Tibial artery (tissue), 4 donors: Measurements from ENCODE around the gene WDR44.

Experiments used
- DNase-seq, 2 donors: peaks; one replicate each; pipeline ENCODE4 v3.0.0-alpha.2; 2019
- H3K27ac ChIP-seq, 2 donors: fragments of 200-600 bp; sonication (generic) in 1 of 2; 1 replicate in 1 of 2; 2 replicates in 1 of 2; pipeline ENCODE4 v1.5.1; 2018 to 2019; ENCODE audit warnings: mild to moderate bottlenecking in 1 of 2
- H3K27me3 ChIP-seq, 2 donors: fragments of 200-600 bp; sonication (generic) in 1 of 2; one replicate each; pipeline versions ENCODE4 v1.5.1 to v1.6.0; 2016 to 2019
- H3K36me3 ChIP-seq, 3 donors: fragments of 200-600 bp; sonication (generic) in 2 of 3; one replicate each; pipeline ENCODE4 v1.5.1; 2016 to 2019; ENCODE audit warnings: mild to moderate bottlenecking in 2 of 3
- H3K4me1 ChIP-seq, 4 donors: fragments of 200-600 bp; sonication (generic) in 2 of 4; 1 replicate in 3 of 4; 2 replicates in 1 of 4; pipeline ENCODE4 v1.5.1; 2016 to 2019
- H3K4me3 ChIP-seq, 2 donors: fragments of 200-600 bp; sonication (generic) in 1 of 2; 1 replicate in 1 of 2; 2 replicates in 1 of 2; pipeline ENCODE4 v1.5.1; 2018 to 2019; ENCODE audit warnings: mild to moderate bottlenecking in 2 of 2
- H3K9me3 ChIP-seq, 3 donors: fragments of 200-600 bp; sonication (generic) in 1 of 3; one replicate each; pipeline ENCODE4 v1.5.1; 2016 to 2019
- intact Hi-C: fragments of 100-400 bp; cut with DNase I; formaldehyde crosslinking; loops from one replicate; pipeline ENCODE4 v1.15.0; 2023; ENCODE audit warnings: low total_unique reads
- TF ChIP-seq, protein P1 (sequence below), 2 experiments: fragments of 200-600 bp in 1 of 2; fragments of 450-650 bp in 1 of 2; IDR thresholded peaks; one replicate each; pipeline ENCODE4 v1.5.1; 2017 to 2019; ENCODE audit warnings: antibody characterized with exemption in 2 of 2, mild to moderate bottlenecking in 1 of 2, moderate library complexity in 1 of 2

WDR44 gene

DNA sequence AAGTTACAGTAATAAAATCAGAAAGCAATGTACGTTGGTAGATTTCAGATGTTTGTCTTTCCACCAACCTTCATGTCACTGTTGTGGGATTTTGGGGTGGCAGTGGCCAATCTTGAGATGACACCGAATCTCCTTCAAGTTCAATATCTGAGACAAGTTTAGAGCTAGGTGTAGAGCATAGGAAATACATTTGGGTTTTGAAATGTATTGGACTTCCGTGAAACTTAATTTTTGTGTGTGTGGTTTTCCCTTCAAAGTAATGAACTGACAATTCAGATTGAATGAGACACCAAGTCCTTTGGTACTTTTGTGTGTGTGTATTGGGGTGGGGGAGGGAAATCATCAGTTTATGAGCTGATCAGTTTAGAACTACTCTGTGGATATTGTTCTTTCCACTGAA is 1.8 kb downstream of the WDR44 start:
- H3K4me3 ChIP-seq: peak overlapping the region; percentile 78 to 80
- DNase-seq: no peak
- TF ChIP-seq, protein P1, sequence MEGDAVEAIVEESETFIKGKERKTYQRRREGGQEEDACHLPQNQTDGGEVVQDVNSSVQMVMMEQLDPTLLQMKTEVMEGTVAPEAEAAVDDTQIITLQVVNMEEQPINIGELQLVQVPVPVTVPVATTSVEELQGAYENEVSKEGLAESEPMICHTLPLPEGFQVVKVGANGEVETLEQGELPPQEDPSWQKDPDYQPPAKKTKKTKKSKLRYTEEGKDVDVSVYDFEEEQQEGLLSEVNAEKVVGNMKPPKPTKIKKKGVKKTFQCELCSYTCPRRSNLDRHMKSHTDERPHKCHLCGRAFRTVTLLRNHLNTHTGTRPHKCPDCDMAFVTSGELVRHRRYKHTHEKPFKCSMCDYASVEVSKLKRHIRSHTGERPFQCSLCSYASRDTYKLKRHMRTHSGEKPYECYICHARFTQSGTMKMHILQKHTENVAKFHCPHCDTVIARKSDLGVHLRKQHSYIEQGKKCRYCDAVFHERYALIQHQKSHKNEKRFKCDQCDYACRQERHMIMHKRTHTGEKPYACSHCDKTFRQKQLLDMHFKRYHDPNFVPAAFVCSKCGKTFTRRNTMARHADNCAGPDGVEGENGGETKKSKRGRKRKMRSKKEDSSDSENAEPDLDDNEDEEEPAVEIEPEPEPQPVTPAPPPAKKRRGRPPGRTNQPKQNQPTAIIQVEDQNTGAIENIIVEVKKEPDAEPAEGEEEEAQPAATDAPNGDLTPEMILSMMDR (IDR thresholded peaks at IDR 0.05): no peak
- H3K36me3 ChIP-seq: no peaks in the 10 kb centered on the region
- H3K9me3 ChIP-seq: no peaks in the 10 kb centered on the region
- no peaks in the 10 kb centered on the region for H3K27me3 ChIP-seq
- peaks cover 0 to 38% (median 3%) of the 10 kb centered on the region in 4 donors for H3K4me1 ChIP-seq
- peak overlapping the region in 1 of 2 donors; percentile 95 for H3K27ac ChIP-seq
- intact Hi-C loops: no loop called here

DNA sequence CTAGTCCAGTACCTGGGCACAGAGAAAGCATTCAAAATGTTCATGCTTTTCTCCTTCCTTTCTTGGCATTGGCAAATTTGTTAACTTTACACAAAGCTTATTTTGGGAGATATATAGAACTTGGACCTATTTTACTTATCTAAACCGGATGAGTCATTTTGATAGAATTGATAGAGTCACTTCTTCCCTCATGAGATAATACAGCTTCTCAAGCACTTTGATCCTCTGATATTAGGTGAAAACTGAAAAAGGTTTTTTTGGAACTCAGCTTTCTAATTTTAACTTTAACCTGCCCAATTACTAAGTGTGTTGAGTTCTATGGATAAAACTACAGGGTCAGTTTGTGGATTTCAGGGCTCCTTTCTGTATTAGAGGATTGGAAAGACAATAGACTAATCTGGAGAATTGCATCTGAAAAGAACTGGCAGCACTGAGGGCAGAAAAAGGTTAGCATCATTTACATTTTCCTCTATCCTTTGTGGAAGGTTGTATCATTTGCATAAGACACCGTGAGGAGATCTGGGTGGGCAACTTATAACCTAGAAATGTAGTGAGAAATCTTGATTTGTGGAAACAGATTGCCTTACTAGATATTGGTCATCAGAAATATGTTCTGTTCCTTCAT is 2.4 kb downstream of the WDR44 start:
- H3K4me3 ChIP-seq: peak overlapping the region; percentile 78 to 80

DNA sequence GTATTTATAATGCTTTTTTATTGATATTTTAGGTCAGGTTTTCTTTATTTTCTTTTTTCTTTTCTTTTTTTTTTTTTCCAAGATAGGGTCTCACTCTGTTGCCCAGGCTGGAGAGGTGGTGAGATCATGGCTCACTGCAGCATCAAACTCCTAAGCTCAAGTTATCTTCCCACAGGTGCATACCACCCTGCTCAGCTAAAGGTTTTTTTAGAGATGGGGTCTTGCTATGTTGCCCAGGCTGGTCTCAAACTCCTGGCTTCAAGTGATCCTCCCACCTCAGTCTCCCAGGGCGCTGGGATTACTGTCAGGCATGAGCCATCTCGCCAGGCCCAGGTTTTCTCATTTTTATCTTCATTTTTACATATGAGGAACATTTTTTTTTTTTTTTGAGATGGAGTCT is 3.3 kb downstream of the WDR44 start:
- Histone ChIP-seq H3K9me3 (no peaks in the 10 kb centered on the region), H3K27ac (no peak overlapping the region), H3K36me3 (no peaks in the 10 kb centered on the region), H3K27me3 (no peaks in the 10 kb centered on the region), H3K4me3 (no peak overlapping the region), H3K4me1 (peaks cover 0 to 50% (median 3%) of the 10 kb centered on the region in 4 donors)
- no peak for DNase-seq
- TF ChIP-seq, protein P1 (IDR thresholded peaks at IDR 0.05): no peak
- intact Hi-C loops: no loop called here

More for the DNA sequence above, 2.4 kb downstream of the WDR44 start:
- no peak for DNase-seq
- Histone ChIP-seq H3K27me3 (no peaks in the 10 kb centered on the region), H3K36me3 (no peaks in the 10 kb centered on the region), H3K9me3 (no peaks in the 10 kb centered on the region), H3K4me1 (peaks cover 0 to 42% (median 3%) of the 10 kb centered on the region in 4 donors), H3K27ac (peak overlapping the region in 1 of 2 donors; percentile 95)
- intact Hi-C loops: no loop called here
- TF ChIP-seq, protein P1 (IDR thresholded peaks at IDR 0.05): no peak

DNA sequence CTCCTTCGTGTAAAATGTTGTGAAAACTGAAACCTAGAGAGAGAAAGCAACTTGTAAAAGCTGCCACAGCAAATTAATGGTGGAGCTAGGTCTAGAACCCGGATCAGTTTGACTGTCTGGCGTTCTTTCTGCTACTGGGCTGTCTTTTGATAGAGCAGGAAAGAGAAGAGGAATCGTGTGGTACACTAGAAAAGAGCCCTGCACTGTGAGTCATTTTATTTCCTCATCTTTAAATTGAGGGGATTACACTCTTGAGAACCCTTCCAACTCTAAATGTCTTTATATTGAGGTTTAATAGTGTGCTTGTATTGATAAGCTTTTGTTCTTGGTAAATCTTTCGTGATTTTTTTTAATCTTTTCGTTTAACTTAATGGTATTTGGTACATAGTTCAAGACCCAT is 4.3 kb downstream of the WDR44 start:
- H3K27me3 ChIP-seq: no peaks in the 10 kb centered on the region
- intact Hi-C loops: no loop called here
- H3K4me3 ChIP-seq: no peak overlapping the region
- no peak for DNase-seq
- H3K27ac ChIP-seq: peak overlapping the region; percentile 44 to 57
- H3K4me1 ChIP-seq: peaks cover 0 to 52% (median 3%) of the 10 kb centered on the region in 4 donors
- no peaks in the 10 kb centered on the region for H3K9me3 ChIP-seq
- TF ChIP-seq, protein P1 (IDR thresholded peaks at IDR 0.05): no peak
- no peaks in the 10 kb centered on the region for H3K36me3 ChIP-seq

DNA sequence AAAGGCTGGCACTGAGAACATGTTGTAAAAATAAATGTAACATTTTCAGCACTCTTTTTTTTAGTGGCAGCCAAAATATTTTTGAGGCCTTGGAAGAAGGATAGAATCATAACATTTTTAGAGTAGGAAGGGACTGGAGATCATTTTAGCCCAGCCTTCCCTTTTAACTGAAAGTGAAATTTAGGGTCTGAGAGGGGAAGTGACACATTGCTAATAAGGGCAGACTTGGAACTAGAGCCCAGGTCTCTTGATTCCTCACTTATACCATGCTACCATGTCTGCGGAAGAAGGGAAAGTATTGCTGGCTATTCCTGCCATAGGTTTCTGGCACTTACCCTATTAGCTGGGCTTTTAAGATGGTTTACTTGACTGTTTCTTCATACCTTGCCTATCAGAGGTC is 4.8 kb downstream of the WDR44 start:
- no peaks in the 10 kb centered on the region for H3K36me3 ChIP-seq
- H3K9me3 ChIP-seq: no peaks in the 10 kb centered on the region
- H3K4me3 ChIP-seq: no peak overlapping the region
- intact Hi-C loops: no loop called here
- H3K27me3 ChIP-seq: no peaks in the 10 kb centered on the region
- H3K27ac ChIP-seq: peak overlapping the region; percentile 44 to 57
- no peak for DNase-seq
- H3K4me1 ChIP-seq: peaks cover 0 to 52% (median 3%) of the 10 kb centered on the region in 4 donors
- TF ChIP-seq, protein P1 (IDR thresholded peaks at IDR 0.05): no peak
